HCT116 (cell line): ENCODE measurements around the gene MAF. TPM values are rescaled to one million over a fixed set of nuclear protein-coding genes. Genes with fewer than 3 reads are reported as not detected.

Experiments
- ATAC-seq: fragments of 200-7000 bp; cut with Tn5 transposase; 2 replicates; pipeline ENCODE4 v1.9.1; 2020; ENCODE audit warnings: mild to moderate bottlenecking, moderate library complexity
- BruUV-seq: library from RNA; stranded (reverse); fragments of 400-500 nt; replicated peaks from 2 replicates; lab custom pipeline; 2021; lab: Mats Ljungman, UMichigan
- CTCF ChIA-PET: fragments of 300-600 bp; sonication (Branson Sonifier 250); formaldehyde crosslinking; loops from one replicate; lab custom pipeline; 2021; ENCODE audit warnings: antibody characterized with exemption; lab: Charles Lee
- POLR2A ChIA-PET: fragments of 300-600, 350-600 bp; sonication (Branson Sonifier 250); formaldehyde crosslinking; loops from one replicate; lab custom pipeline; 2021; ENCODE audit warnings: antibody characterized with exemption; lab: Charles Lee
- RAD21 ChIA-PET, 2 experiments: fragments of 300-600 bp; sonication (Branson Sonifier 250); formaldehyde crosslinking; loops; one replicate each; lab custom pipeline; 2023; ENCODE audit warnings: low total read pairs in 2 of 2; ENCODE audit not compliant: uncharacterized antibody in 2 of 2, unreplicated experiment in 2 of 2, low non-redundant PET in 1 of 2; lab: Charles Lee
- DNase-seq: peaks from one replicate; pipeline ENCODE4 v3.0.0-alpha.2; 2010; ENCODE audit warnings: low read depth, low spot score
- H2AFZ ChIP-seq: fragments of 200-600 bp; shearing (Covaris generic), sonication (generic); 2 replicates; pipeline ENCODE4 v1.6.1; 2017; ENCODE audit warnings: low read depth, mixed run types, mixed read lengths, antibody characterized with exemption, low read length; ENCODE audit not compliant: poor library complexity, severe bottlenecking
- H3K27ac ChIP-seq: 2 replicates; pipeline ENCODE4 v1.5.1; 2012; ENCODE audit warnings: low read depth, low read length
- H3K27me3 ChIP-seq: fragments of 200-600 bp; sonication (generic); 2 replicates; pipeline ENCODE4 v1.6.1; 2016; ENCODE audit warnings: mixed run types, low read length, mixed read lengths; ENCODE audit not compliant: insufficient read depth
- H3K36me3 ChIP-seq, 2 experiments: fragments of 200-500 bp in 1 of 2; fragments of 200-600 bp in 1 of 2; sonication (Bioruptor generic) in 1 of 2; sonication (generic) in 1 of 2; 2 replicates each; pipeline versions ENCODE4 v1.5.1 to v1.6.1; 2014 to 2016; ENCODE audit warnings: low read length in 2 of 2, inconsistent platforms in 1 of 2, mixed read lengths in 1 of 2, mixed run types in 1 of 2; ENCODE audit not compliant: insufficient read depth in 2 of 2, control insufficient read depth in 1 of 2
- H3K4me1 ChIP-seq, 2 experiments: fragments of 200-600 bp in 1 of 2; sonication (generic) in 1 of 2; 2 replicates each; pipeline versions ENCODE4 v1.5.1 to v1.6.1; 2012 to 2017; ENCODE audit warnings: low read length in 2 of 2, inconsistent platforms in 1 of 2, mild to moderate bottlenecking in 1 of 2, mixed read lengths in 1 of 2, mixed run types in 1 of 2, moderate library complexity in 1 of 2; ENCODE audit not compliant: insufficient read depth in 2 of 2, control insufficient read depth in 1 of 2
- H3K4me2 ChIP-seq: fragments of 200-600 bp; sonication (generic); 2 replicates; pipeline ENCODE4 v1.6.1; 2017; ENCODE audit warnings: mixed run types, low read length, mixed read lengths
- H3K4me3 ChIP-seq, 2 experiments: fragments of 200-600 bp in 1 of 2; sonication (generic) in 1 of 2; replicated peaks in 1 of 2; 2 replicates each; pipeline ENCODE4 v1.5.1; 2011 to 2016; ENCODE audit warnings: low read length in 2 of 2, control low read depth in 1 of 2, low read depth in 1 of 2, mild to moderate bottlenecking in 1 of 2, mixed read lengths in 1 of 2, mixed run types in 1 of 2
- H3K79me2 ChIP-seq: fragments of 200-600 bp; sonication (generic); 2 replicates; pipeline ENCODE4 v1.6.1; 2017; ENCODE audit warnings: mild to moderate bottlenecking, mixed run types, low read length, moderate library complexity, mixed read lengths; ENCODE audit not compliant: insufficient read depth
- H3K9ac ChIP-seq: fragments of 200-600 bp; sonication (generic); 2 replicates; pipeline ENCODE4 v1.6.1; 2016; ENCODE audit warnings: low read length, mixed read lengths
- H3K9me2 ChIP-seq: fragments of 200-600 bp; sonication (generic), shearing (Covaris generic); 2 replicates; pipeline ENCODE4 v1.6.1; 2017; ENCODE audit warnings: mixed run types, mild to moderate bottlenecking, moderate library complexity; ENCODE audit not compliant: insufficient read depth
- H3K9me3 ChIP-seq, 2 experiments: fragments of 200-500 bp in 1 of 2; fragments of 200-600 bp in 1 of 2; sonication (Bioruptor generic) in 1 of 2; sonication (generic) in 1 of 2; 2 replicates each; pipeline ENCODE4 v1.6.1; 2014 to 2017; ENCODE audit warnings: low read length in 2 of 2, mixed read lengths in 2 of 2, inconsistent platforms in 1 of 2, low read depth in 1 of 2, mild to moderate bottlenecking in 1 of 2, mixed run types in 1 of 2, moderate library complexity in 1 of 2; ENCODE audit not compliant: control insufficient read depth in 1 of 2, insufficient read depth in 1 of 2
- H4K20me1 ChIP-seq: fragments of 200-600 bp; sonication (generic), shearing (Covaris generic); 2 replicates; pipeline ENCODE4 v1.6.1; 2017; ENCODE audit warnings: mixed run types, mild to moderate bottlenecking, moderate library complexity; ENCODE audit not compliant: insufficient read depth
- ATF3 ChIP-seq: IDR thresholded peaks from 2 replicates; pipeline ENCODE4 v1.6.1; 2012
- CBX3 ChIP-seq: IDR thresholded peaks from 2 replicates; pipeline ENCODE4 v1.6.1; 2012; ENCODE audit warnings: low read depth
- ELF1 ChIP-seq: IDR thresholded peaks from 2 replicates; pipeline ENCODE4 v1.6.1; 2012; ENCODE audit warnings: low read depth, borderline replicate concordance
- EZH2 ChIP-seq: fragments of 200-600 bp; sonication (generic); IDR thresholded peaks from 2 replicates; pipeline ENCODE4 v1.6.1; 2017; ENCODE audit warnings: antibody characterized with exemption, mixed run types
- FOSL1 ChIP-seq: IDR thresholded peaks from 2 replicates; pipeline ENCODE4 v1.6.1; 2012; ENCODE audit warnings: low read depth
- JUND ChIP-seq: IDR thresholded peaks from 2 replicates; pipeline ENCODE4 v1.6.1; 2012
- MAX ChIP-seq: IDR thresholded peaks from 2 replicates; pipeline ENCODE4 v1.6.1; 2012
- POLR2A ChIP-seq: IDR thresholded peaks from 2 replicates; pipeline ENCODE4 v1.7.0; 2011; ENCODE audit warnings: borderline replicate concordance; ENCODE audit not compliant: insufficient read depth, insufficient read length; ENCODE audit errors: extremely low read depth
- RAD21 ChIP-seq: IDR thresholded peaks from 2 replicates; pipeline ENCODE4 v1.6.1; 2012; ENCODE audit warnings: low read depth, mild to moderate bottlenecking
- REST ChIP-seq: IDR thresholded peaks from 2 replicates; pipeline ENCODE4 v1.6.1; 2012; ENCODE audit warnings: low read depth
- SP1 ChIP-seq: IDR thresholded peaks from 2 replicates; pipeline ENCODE4 v1.6.1; 2012; ENCODE audit warnings: low read depth
- SRF ChIP-seq: IDR thresholded peaks from 2 replicates; pipeline ENCODE4 v1.6.1; 2012; ENCODE audit warnings: low read depth
- TCF7L2 ChIP-seq: IDR thresholded peaks from 2 replicates; pipeline ENCODE4 v1.7.0; 2011; ENCODE audit warnings: borderline replicate concordance, inconsistent platforms; ENCODE audit not compliant: insufficient read depth, insufficient read length; ENCODE audit errors: extremely low read depth
- YY1 ChIP-seq: IDR thresholded peaks from 2 replicates; pipeline ENCODE4 v1.6.1; 2011; ENCODE audit warnings: low read length, low read depth, moderate library complexity, mild to moderate bottlenecking; ENCODE audit not compliant: insufficient replicate concordance; ENCODE audit errors: extremely low read depth
- ZBTB33 ChIP-seq: IDR thresholded peaks from 2 replicates; pipeline ENCODE4 v1.6.1; 2011; ENCODE audit warnings: mild to moderate bottlenecking, low read length, moderate library complexity; ENCODE audit not compliant: insufficient replicate concordance; ENCODE audit errors: extremely low read depth
- ZFX ChIP-seq: fragments of 450-650 bp; IDR thresholded peaks from 2 replicates; pipeline ENCODE4 v1.6.1; 2017
- intact Hi-C: fragments of 100-400 bp; cut with micrococcal nuclease; formaldehyde crosslinking; loops from 2 replicates; pipeline ENCODE4 v1.10.0; 2022
- total RNA-seq: library from RNA; stranded (reverse); gene quantifications from one replicate; pipeline ENCODE4 v1.2.1, GENCODE V29; 2021; ENCODE audit not compliant: unreplicated experiment

Gene MAF
- total RNA-seq, 1 experiment from 2014 or later = 0.27 TPM

- no peak for TF ChIP-seq REST
- TF ChIP-seq JUND = no peak
- TF ChIP-seq, all 23 proteins: peak for 0
These were observed 45.6 kb downstream of the MAF start (continued) for GRCh38 chr16:79554912-79555311.

GRCh38 chr16:79550373-79550772, 50.2 kb downstream of the MAF start:
- no peak for DNase-seq
- H2AFZ ChIP-seq = no peak overlapping the region
- TF ChIP-seq SRF = no peak
- TF ChIP-seq ELF1 = no peak
- no peak for TF ChIP-seq EZH2
- TF ChIP-seq ATF3 = no peak
- no peak for TF ChIP-seq RAD21
- TF ChIP-seq SP1 = no peak
- no peak for TF ChIP-seq YY1
- TF ChIP-seq CBX3 = no peak
- TF ChIP-seq REST = no peak
- TF ChIP-seq FOSL1 = no peak
- no peak for TF ChIP-seq MAX
- TF ChIP-seq TCF7L2 = no peak
- no peak for TF ChIP-seq ZBTB33
- no peak for TF ChIP-seq ZFX
- no peak for TF ChIP-seq POLR2A
- no peak for TF ChIP-seq JUND
- TF ChIP-seq, all 23 proteins: peak for 0
- Histone ChIP-seq H3K4me1 (no peaks in the 10 kb centered on the region), H3K4me2 (no peak overlapping the region), H3K27me3 (no peaks in the 10 kb centered on the region), H3K4me3 (no peak overlapping the region), H3K9me2 (no peaks in the 10 kb centered on the region), H3K36me3 (no peaks in the 10 kb centered on the region), H3K27ac (no peak overlapping the region), H3K79me2 (no peaks in the 10 kb centered on the region), H3K9me3 (peaks cover 19 to 61% of the 10 kb centered on the region in 2 experiments; a peak in 2 of 4 replicates), H4K20me1 (no peaks in the 10 kb centered on the region), H3K9ac (no peak overlapping the region)
- ChIA-PET CTCF (no interaction called here), RAD21 (no interaction called here), POLR2A (no interaction called here)
- no peak for ATAC-seq
- intact Hi-C loops = no loop called here
- BruUV-seq = no TSS peak
